Stimulated activated CD8-positive, alpha-beta memory T cell treated with anti-CD3 and anti-CD28 coated beads, Interleukin-12 subunit alpha, Interleukin-12 subunit beta, amount 100 ng/mL, for 1 hour (primary cell): ENCODE measurements around the gene TRHDE.

Source experiments
- DNase-seq: peaks from one replicate; pipeline ENCODE4 v3.0.0-alpha.2; 2020; ENCODE audit warnings: low read depth

The TRHDE gene, protein sequence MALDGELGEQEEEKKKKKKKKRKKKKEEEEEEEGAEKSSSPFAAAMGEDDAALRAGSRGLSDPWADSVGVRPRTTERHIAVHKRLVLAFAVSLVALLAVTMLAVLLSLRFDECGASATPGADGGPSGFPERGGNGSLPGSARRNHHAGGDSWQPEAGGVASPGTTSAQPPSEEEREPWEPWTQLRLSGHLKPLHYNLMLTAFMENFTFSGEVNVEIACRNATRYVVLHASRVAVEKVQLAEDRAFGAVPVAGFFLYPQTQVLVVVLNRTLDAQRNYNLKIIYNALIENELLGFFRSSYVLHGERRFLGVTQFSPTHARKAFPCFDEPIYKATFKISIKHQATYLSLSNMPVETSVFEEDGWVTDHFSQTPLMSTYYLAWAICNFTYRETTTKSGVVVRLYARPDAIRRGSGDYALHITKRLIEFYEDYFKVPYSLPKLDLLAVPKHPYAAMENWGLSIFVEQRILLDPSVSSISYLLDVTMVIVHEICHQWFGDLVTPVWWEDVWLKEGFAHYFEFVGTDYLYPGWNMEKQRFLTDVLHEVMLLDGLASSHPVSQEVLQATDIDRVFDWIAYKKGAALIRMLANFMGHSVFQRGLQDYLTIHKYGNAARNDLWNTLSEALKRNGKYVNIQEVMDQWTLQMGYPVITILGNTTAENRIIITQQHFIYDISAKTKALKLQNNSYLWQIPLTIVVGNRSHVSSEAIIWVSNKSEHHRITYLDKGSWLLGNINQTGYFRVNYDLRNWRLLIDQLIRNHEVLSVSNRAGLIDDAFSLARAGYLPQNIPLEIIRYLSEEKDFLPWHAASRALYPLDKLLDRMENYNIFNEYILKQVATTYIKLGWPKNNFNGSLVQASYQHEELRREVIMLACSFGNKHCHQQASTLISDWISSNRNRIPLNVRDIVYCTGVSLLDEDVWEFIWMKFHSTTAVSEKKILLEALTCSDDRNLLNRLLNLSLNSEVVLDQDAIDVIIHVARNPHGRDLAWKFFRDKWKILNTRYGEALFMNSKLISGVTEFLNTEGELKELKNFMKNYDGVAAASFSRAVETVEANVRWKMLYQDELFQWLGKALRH

DNA sequence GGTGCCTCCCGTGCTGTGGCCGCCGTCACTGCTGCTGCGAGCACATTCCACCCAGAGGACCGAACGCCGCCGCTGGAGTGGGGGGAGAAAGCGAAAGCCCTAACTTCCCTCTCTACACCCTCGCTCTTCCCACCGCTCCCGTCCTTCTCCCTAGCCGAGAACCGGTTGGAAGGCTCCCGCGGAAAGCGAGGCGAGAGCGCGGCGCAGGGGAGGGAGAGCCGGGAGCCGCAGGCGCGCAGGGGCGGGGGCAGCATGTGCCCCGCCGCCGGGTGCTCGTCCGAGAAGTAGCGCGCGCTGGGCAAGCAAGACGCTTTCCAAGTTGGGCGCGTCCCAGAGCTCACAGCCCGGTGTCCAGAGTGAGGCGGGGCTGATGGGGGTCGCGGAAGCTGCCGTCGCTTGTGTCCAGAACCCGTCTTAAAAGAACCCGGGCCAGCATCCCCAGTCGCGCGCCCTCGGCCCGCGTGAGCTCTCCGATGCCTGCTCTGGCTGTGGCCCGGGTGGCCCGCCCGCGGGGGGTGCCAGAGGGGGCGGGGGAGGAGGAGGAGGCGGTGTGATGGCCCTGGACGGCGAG lies at the start of gene TRHDE:
TSS of gene TRHDE (plus strand) at position 280 of the 571 bp plus-strand sequence. CDS start at position 554, 274 bp downstream.
- DNase-seq, result no peak

DNA sequence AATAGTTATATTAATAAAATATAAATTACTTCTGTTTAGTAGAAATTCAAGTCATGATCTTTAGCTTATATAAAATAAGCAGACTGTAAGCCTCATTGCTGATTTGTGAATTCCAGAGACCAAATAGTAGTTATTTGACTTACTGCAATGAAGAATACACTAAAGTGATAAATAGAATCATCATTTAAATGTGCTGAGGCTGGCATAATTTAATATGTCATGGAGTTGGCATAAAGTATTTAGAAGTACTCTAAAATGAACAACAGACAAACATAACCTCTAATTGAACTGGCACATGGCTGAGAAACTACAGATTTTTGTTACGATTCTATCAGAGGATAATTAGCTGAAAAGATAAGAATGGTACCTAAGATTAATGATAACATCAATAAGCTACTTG lies 45.7 kb upstream of the TRHDE start:
- DNase-seq, result no peak

DNA sequence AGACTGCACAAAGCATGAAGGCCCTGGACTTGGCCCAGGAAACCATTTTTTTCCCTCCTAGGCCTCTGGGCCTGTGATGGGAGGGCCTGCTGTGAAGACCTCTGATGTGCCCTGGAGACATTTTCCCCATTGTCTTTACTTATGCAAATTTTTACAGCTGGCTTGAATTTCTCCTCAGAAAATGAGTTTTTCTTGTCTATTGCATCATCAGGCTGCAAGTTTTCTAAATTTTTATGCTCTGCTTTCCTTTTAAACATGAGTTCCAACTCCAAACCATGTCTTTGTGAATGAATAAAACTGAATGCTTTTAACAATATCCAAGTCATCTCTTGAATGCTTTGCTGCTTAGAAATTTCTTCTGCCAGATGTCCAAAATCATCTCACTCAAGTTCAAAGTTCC lies 43.7 kb upstream of the TRHDE start:
- no peak for DNase-seq

DNA sequence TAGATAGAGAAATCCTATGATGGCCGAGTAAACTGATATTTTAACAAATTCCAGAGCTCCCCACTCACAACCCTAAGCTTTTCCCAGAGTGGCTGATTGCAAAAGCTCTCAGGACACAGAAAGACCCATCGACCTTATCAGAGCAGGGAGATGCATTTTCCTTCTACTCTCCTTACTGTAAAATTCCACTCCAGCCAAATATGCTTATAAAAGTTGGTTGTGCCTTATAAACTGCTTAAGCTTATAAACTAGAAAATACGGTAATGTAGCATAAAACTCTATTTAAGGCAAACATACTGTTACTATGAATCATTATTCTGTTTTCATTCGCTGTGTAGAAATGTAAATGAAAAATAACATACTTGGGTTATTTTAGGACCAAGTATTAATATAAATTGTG lies 41.6 kb upstream of the TRHDE start:
- no peak for DNase-seq

DNA sequence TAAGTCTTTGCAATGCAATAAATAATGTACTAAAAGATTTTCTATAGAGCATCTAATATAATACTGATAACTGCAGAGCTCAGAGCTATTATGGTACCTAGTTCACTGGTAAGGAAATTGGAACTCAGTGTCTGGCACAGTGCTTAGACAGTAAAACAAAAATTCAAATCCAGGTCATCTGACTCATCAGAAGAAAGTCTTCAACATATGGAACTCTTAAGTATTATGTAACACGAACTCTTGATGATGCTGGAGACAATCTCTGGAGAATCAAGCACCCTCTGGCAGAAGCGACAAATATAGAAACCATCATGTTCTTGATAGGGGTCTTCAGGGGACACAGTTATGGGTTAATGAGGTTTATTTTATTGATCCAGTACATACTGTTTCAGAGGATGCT lies 37.3 kb upstream of the TRHDE start:
- no peak for DNase-seq

DNA sequence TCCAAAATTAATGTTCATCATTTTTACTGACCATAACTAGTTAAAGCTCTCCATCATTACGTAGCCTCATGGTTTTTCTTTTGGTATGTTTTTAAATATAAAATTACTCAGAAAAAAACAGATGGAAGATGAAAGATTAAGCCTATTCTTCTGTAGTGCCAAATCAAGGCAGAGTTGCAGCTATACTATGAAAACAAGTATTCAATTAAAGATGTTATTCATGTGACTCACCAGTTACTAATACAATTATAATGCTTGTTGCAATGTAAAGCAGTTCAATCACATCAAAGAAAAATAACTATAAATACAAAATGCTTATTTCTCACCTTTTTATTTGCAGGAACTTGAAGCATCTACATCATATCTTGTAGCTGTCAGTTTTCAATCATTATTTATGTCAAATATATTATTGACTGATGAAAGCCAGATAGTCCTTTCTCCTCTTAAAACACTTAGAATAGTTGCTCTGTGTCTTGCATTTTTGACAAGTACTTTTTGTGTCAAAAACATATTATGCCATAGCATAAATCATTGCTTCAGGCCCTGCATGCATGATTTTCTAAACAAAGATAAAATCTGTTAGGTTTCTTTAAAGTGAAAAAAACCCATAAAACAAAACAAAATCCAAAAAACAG lies 36.0 kb upstream of the TRHDE start:
- no peak for DNase-seq

DNA sequence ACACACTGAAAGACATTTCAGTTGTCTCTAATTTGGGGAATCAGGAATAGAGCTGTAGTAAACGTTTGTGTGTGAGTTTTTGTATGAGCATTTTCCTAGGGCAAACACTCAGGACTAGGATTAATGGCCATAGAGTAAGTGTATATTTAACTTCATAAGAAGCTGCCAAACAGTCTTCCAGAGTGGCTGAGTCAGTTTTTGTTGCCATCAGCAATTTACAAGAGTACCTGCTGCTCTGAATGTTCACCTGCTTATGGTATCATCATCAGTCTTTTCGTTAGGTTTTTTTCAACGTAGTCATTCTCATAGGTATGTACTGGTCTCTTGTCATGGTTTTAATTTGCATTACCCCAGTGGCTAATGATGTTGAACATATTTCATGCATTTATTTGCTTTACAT lies 30.6 kb upstream of the TRHDE start:
- no peak for DNase-seq

DNA sequence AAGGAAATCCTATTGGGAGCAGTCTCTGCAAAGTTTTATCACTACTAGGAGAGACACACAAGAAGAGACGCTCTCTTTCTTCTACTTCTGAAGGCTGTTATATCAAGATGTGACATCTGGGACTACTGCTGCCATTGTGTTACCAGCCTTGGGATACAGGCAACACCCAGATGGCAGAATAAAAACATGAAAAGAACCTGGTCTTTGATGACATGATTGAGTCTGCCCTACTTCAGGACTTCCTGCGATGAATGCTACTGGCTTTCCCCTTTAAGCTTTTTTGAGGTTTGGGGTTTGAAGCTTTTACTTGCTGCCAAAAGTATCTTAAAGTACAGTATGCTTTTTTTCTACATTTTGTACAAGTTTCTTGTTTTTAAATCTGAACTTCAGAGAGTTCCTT lies 29.2 kb upstream of the TRHDE start:
- DNase-seq, result no peak

DNA sequence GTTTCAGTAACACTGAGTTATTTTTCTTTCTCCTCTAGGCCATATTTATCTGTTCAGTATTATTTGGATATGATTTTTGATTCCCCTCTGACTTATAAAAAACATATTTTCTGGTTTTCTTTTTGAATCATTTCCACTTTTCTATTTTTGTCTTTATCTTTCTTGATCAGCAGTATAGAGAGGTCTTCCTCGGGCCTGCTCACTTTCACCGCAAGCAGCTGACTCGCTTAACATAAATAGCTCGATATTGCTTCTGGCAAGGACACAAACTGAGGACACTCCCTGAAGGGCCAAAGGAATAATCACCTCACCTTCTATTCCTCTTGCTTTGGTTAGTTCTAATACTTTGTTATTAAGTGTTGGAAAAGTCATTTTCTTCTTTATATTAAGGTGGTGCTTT lies 25.8 kb upstream of the TRHDE start:
- DNase-seq, result no peak

DNA sequence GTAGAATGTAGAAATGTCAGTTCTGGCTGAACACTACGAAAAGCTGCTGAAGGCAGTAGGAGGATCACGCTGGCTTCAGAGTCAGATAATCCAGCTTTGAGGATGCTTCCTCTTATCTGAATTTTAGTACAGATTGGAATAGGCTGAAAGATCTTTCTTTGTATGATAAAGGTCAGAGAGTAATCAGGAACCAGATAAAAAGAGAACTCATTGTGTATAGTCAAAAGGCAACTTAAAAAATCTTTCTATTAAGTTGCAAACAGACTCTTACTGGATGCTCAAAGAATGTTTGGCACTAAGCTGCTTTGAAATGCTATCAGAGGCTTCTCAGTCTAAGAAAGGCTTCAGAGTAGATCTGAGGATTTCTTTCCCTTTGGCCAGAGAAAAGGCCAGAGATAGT lies 21.8 kb upstream of the TRHDE start:
- no peak for DNase-seq

DNA sequence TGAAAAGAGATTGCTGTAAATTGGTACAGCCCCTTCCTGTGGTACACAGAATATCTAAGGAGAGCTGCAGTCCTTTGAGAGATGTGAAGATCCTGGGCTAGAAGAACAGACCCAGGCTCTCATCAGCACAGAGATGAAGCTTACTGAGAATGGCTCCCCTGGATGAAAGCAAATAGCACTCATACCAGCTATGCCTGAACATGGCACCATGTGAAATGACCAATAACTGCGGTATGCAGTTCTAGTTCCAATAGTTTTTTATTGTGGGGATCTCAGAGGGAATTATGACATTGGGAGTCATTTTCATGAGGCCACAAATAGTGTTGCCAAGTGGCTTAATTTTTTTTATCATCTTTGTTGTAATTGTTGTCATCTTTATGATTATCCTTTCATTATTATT lies 15.4 kb upstream of the TRHDE start:
- DNase-seq, result no peak

DNA sequence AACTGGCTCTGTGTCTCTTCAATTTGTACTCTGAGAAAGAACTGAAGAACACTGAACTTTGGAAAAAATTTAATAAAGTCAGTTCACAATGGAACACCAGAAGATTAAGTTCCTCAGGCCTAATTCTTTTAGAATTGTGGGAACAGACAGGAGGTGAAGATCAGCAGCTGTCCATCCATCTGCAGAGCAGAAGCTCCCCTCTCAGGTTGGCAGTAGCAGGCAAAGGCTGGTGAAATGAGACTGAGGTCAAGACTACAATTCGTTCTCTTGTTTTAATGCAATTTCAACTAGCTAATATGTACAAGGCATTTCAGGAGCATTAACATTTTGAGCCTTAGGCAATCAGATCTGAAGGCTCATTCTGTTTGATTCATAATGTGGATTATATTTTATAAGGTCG lies 10.3 kb upstream of the TRHDE start:
- DNase-seq, result no peak

DNA sequence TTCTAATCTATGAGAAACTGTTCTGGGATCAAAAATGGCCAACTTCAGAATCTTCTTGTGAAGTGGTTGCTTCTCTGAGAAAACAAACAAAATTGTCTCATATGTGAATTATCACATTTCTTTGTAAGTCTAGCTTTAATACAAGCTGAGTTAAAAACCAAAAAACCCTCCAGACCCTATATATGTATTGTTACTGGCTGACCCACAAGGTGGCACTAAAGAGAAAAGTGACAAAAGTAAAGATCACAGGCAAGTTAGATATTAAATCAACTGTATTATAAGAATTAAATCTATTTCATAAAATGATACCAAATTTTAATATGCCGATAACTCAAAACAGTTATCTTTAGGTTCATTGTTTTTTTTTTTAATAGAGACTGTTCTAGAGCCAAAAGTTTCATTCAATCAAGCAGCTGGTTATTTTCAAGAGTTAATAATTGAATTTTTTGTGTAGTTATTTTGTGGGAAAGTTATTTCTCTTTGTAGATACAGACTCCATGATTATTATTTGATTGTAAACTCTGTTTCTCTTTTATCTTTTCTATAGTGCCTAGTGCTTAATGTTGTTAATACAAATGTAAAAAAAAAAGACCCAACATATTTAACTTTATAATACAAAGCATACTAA lies 7.5 kb upstream of the TRHDE start:
- DNase-seq, result no peak

DNA sequence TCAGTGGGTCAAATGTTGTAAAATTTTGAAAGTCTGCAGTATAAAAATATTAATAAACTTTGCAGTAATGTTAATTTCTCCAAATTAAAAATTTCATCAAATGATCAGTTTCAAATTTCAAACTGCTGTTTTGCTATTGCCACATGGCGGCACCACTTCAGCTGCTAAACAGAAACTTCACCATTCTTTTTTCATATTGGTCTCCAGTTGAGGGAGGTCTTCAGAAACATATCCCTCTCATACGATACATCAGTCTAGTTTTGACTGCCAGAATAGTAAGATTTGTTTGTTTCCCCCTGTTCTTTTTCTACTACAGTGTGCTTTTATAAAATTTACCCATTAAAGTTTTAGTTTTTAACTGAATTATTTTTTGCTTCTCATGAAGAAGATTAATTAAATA lies 4.2 kb upstream of the TRHDE start:
- DNase-seq, result no peak

DNA sequence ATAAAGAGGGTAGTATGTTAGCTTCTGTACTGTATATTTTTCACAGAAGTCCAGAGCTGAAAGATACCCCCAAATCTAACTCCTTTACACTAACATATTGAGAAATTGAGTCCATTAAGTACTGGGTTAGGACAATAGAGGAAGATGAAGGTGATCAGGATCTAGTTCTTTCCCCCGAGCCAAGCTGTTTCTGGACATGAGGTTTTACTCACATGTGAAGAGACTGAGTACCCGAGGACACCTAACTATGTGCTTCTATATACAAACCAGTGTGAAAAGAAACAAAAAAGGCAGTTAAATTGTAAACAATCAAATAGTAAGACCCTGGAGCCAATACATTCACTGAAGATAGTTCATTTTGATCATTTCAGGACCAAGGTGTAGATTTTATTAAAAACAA lies 3.8 kb upstream of the TRHDE start:
- no peak for DNase-seq

DNA sequence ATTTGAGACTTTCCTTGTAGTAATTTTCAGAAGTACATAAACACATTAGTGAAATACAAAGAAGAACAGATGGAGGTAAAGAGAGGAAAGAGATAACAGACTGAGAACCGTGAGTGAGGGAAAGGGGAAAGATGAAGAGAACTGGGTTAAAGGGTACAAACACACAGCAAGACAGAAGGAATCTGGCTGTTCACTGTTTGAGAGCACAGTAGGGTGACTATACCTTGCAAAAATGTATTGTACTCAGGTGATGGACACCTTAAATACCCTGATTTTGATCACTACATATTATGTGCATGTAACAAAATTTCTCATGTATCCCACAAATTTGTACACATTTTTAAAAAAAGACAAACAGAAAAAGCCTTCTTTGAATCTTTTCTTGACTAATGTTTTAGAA lies 2.7 kb upstream of the TRHDE start:
- no peak for DNase-seq

DNA sequence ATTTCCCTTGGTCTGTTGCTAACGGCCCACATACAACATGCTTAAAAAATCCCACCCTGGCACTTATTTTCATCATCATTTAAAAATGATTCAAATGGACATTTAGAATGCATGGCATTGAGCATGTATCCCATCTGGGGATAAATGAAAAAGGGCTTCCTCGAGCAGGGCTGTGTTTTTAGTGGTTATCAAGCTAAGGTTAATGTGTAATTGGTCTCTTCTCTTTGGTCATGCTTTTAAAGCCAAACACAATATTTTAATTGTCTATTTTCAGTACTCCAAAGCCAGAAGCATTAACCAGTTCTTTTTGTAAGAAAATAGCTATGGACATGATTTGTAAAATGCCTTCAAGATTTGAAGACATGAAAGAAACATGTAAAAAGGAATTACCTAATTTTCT lies 1.9 kb upstream of the TRHDE start:
- no peak for DNase-seq

DNA sequence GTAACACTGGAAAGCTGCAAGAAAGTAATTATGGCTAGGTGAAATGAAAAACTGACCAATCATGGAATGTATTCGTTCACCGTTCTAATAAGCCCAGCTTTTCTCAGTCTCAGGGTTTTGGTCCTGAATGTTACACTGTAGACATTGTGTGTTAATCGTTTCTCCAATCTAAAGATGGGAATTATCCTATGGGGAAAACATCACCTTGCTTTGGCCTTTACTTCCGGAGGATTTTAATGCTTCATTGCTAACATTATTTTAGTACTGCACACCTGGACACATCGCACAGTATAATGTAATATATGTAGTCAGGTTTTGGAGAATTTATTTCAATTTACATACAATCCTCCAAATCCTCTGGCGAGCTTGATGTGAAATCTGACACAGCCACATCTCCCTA lies 1.2 kb upstream of the TRHDE start:
- no peak for DNase-seq

DNA sequence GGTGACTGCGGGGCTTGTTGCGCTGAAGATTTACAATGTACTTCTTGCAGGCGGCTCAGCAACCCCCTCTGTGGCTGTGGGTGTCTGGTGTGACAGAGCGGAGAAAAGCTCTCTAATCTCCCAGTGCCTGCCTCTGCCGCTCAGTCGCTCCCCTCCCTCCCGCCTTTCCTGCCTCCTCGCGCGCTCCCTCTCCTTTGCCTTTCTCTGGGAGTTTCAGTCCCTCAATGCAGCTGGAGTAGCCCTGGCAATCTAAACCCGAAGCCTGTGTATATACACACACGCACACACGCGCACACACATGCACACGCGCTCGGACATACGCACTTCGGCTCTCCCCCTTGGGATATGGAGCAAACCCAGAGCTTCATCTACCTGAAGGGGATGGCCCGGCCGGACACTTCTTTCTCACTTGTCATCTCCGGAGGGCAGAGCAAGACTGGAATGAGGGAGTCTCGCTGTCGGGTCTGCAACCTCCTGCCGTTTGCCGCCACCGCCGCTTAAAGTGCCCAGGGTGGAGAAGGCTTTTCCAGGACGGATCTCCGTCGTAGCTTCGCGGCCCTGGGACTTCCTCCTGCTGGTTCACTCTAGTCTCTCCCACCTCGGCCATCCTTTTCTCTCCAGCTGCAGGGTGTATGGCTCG lies 599 bp upstream of the TRHDE start:
- DNase-seq, result no peak

DNA sequence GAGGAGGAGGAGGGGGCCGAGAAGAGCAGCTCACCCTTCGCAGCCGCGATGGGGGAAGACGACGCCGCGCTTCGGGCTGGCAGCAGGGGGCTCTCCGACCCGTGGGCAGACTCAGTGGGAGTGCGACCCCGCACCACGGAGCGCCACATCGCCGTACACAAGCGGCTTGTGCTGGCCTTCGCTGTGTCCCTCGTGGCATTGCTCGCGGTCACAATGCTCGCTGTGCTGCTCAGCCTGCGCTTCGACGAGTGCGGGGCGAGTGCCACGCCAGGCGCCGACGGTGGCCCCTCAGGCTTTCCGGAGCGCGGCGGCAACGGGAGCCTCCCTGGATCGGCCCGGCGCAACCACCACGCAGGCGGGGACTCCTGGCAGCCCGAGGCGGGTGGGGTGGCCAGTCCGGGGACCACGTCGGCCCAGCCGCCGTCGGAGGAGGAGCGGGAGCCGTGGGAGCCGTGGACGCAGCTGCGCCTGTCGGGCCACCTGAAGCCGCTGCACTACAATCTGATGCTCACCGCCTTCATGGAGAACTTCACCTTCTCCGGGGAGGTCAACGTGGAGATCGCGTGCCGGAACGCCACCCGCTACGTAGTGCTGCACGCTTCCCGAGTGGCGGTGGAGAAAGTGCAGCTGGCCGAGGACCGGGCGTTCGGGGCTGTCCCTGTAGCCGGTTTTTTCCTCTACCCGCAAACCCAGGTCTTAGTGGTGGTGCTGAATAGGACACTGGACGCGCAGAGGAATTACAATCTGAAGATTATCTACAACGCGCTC lies 745 bp downstream of the TRHDE start:
- DNase-seq, result no peak

DNA sequence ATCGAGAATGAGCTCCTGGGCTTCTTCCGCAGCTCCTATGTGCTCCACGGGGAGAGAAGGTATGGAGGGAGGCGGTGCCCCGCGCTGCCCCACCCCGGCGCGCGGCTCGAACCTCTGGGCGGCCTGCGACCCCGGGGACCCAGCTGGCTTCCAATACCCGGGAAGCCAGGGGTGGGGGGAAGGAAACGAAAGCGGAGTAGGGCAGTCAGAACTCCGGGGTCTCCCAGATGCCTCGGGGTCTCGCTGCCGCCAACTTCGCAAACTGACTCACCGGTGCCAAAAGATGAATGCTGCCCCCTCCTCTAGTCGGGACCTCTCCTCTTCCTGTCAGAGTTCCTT lies 1.3 kb downstream of the TRHDE start:
- no peak for DNase-seq
